HAP-1 (cell line): ENCODE measurements around the gene RAB40A.
A peak's percentile ranks its signal among the peaks of the same experiment; 100 is the strongest.
"Not testable (repeated sequence)": the region's sequence is repeated elsewhere in the genome, so short reads cannot be mapped to it uniquely, and the experiment has no call there.

Source experiments
- DNase-seq, 2 experiments: peaks; one replicate each; pipeline ENCODE4 v3.0.0-alpha.2; 2016 to 2020; ENCODE audit warnings: low spot score in 2 of 2
- H3K27me3 ChIP-seq: fragments of 250-450 bp; sonication (Bioruptor Pico); 2 replicates; pipeline ENCODE4 v1.5.1; 2020; ENCODE audit warnings: low read depth, mild to moderate bottlenecking, moderate library complexity
- H3K36me3 ChIP-seq: fragments of 250-450 bp; sonication (Bioruptor Pico); replicated peaks from 2 replicates; pipeline ENCODE4 v1.5.1; 2020; ENCODE audit warnings: mild to moderate bottlenecking
- H3K4me1 ChIP-seq: fragments of 250-450 bp; sonication (Bioruptor Pico); 2 replicates; pipeline ENCODE4 v1.5.1; 2020; ENCODE audit warnings: mild to moderate bottlenecking
- H3K4me3 ChIP-seq: fragments of 250-450 bp; sonication (Bioruptor Pico); 2 replicates; pipeline ENCODE4 v1.5.1; 2020; ENCODE audit warnings: mild to moderate bottlenecking, moderate library complexity
- H3K9me3 ChIP-seq: fragments of 250-450 bp; sonication (Bioruptor Pico); 2 replicates; pipeline ENCODE4 v1.5.1; 2020; ENCODE audit warnings: mild to moderate bottlenecking, moderate library complexity
- in situ Hi-C: fragments of 300-500 bp; cut with MboI; formaldehyde crosslinking; loops from 3 replicates; pipeline ENCODE4 v1.14.3; 2020; ENCODE audit warnings: low sequenced_read_pairs, inconsistent platforms, mixed read lengths

The RAB40A gene

GRCh38 chrX:103467887-103468286 is 51.4 kb downstream of the RAB40A start:
- in situ Hi-C loops = loop anchor here (10.0 to 25.0 kb wide), 3 partner anchors 123 to 506 kb away; partner anchors contain the start of gene BEX4
- no peaks in the 10 kb centered on the region for H3K9me3 ChIP-seq
- no peak overlapping the region for H3K4me3 ChIP-seq
- H3K4me1 ChIP-seq = peaks cover 5% of the 10 kb centered on the region; the same call in 1 of the 2 replicates
- DNase-seq = no peak
- H3K27me3 ChIP-seq = no peaks in the 10 kb centered on the region
- no peaks in the 10 kb centered on the region for H3K36me3 ChIP-seq

GRCh38 chrX:103467156-103467555 is 52.1 kb downstream of the RAB40A start:
- no peak overlapping the region for H3K4me3 ChIP-seq
- H3K36me3 ChIP-seq = no peaks in the 10 kb centered on the region
- DNase-seq = no peak
- H3K9me3 ChIP-seq = no peaks in the 10 kb centered on the region
- in situ Hi-C loops = loop anchor here (10.0 to 25.0 kb wide), 3 partner anchors 122 to 505 kb away; partner anchors contain the start of gene BEX4
- peaks cover 6% of the 10 kb centered on the region; the same call in 1 of the 2 replicates for H3K4me1 ChIP-seq
- no peaks in the 10 kb centered on the region for H3K27me3 ChIP-seq

- H3K36me3 ChIP-seq = no peaks in the 10 kb centered on the region
- no peak overlapping the region for H3K4me3 ChIP-seq
- in situ Hi-C loops = loop anchor here (10.0 to 25.0 kb wide), 3 partner anchors 120 to 502 kb away; partner anchors contain the start of gene BEX4
- H3K9me3 ChIP-seq = no peaks in the 10 kb centered on the region
- H3K27me3 ChIP-seq = no peaks in the 10 kb centered on the region
- H3K4me1 ChIP-seq = peaks cover 6% of the 10 kb centered on the region; the same call in 1 of the 2 replicates
- peak; percentile 74 to 88 for DNase-seq
Measured at GRCh38 chrX:103464774-103465117, 54.5 kb downstream of the RAB40A start.

GRCh38 chrX:103464072-103464773 is 55.1 kb downstream of the RAB40A start:
- in situ Hi-C loops = loop anchor here (10.0 to 25.0 kb wide), 3 partner anchors 119 to 502 kb away; partner anchors contain the start of gene BEX4
- Histone ChIP-seq H3K27me3 (no peaks in the 10 kb centered on the region), H3K4me1 (peaks cover 6% of the 10 kb centered on the region; the same call in 1 of the 2 replicates), H3K4me3 (peak overlapping the region; percentile 11; the same call in 1 of the 2 replicates), H3K9me3 (no peaks in the 10 kb centered on the region), H3K36me3 (no peaks in the 10 kb centered on the region)
- DNase-seq = peak; percentile 61 to 67

DNA sequence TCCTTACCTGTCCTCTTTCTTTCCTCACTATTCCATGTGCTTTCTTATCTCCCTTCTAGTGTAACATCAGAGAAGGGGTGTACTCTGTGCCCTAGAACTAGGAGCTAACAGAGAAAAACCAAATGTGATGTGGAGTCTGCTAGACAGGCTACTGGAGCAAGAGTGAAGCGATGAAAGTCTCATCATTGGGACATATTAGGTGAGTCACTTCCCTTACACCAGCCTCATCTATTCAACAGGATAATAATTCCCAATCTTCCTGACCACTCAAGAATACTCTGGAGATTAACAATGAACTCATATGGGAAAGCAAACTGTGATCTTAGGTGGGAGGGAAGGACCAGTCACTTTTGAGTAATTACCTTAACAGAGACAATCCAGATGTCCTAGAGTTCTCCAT is 58.1 kb downstream of the RAB40A start:
- no peaks in the 10 kb centered on the region for H3K36me3 ChIP-seq
- DNase-seq = no peak
- H3K4me3 ChIP-seq = no peak overlapping the region
- no peaks in the 10 kb centered on the region for H3K27me3 ChIP-seq
- in situ Hi-C loops = loop anchor here (10.0 to 25.0 kb wide), 3 partner anchors 116 to 499 kb away; partner anchors contain the start of gene BEX4
- peaks cover 6% of the 10 kb centered on the region; the same call in 1 of the 2 replicates for H3K4me1 ChIP-seq
- H3K9me3 ChIP-seq = no peaks in the 10 kb centered on the region

GRCh38 chrX:103460001-103460755 is 59.1 kb downstream of the RAB40A start:
- not testable (repeated sequence) for H3K4me3 ChIP-seq, H3K4me1 ChIP-seq, H3K27me3 ChIP-seq, H3K36me3 ChIP-seq, H3K9me3 ChIP-seq
- peak in 1 of 2 experiments; percentile 41 for DNase-seq
- in situ Hi-C loops = loop anchor here (10.0 to 25.0 kb wide), 3 partner anchors 115 to 498 kb away; partner anchors contain the start of gene BEX4

- Histone ChIP-seq H3K36me3 (no peaks in the 10 kb centered on the region; the same call in 1 of the 2 replicates), H3K4me1 (no peaks in the 10 kb centered on the region), H3K4me3 (no peak overlapping the region), H3K9me3 (no peaks in the 10 kb centered on the region), H3K27me3 (no peaks in the 10 kb centered on the region)
- DNase-seq = no peak
- in situ Hi-C loops = loop anchor here (25.0 kb wide), 1 partner anchor 491 kb away; no protein-coding TSS in a partner anchor
Measured at GRCh38 chrX:103453655-103454054, 65.6 kb downstream of the RAB40A start.
